ENCODE results near the gene LRATD1. TPM values are rescaled to one million over a fixed set of nuclear protein-coding genes. Genes with fewer than 3 reads are reported as not detected.

LRATD1 gene, protein sequence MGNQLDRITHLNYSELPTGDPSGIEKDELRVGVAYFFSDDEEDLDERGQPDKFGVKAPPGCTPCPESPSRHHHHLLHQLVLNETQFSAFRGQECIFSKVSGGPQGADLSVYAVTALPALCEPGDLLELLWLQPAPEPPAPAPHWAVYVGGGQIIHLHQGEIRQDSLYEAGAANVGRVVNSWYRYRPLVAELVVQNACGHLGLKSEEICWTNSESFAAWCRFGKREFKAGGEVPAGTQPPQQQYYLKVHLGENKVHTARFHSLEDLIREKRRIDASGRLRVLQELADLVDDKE
- polyA plus RNA-seq (2013, experiment 1 of 2) = 8.0 TPM
- polyA plus RNA-seq (2013, experiment 2 of 2) = 6.3 TPM

DNA sequence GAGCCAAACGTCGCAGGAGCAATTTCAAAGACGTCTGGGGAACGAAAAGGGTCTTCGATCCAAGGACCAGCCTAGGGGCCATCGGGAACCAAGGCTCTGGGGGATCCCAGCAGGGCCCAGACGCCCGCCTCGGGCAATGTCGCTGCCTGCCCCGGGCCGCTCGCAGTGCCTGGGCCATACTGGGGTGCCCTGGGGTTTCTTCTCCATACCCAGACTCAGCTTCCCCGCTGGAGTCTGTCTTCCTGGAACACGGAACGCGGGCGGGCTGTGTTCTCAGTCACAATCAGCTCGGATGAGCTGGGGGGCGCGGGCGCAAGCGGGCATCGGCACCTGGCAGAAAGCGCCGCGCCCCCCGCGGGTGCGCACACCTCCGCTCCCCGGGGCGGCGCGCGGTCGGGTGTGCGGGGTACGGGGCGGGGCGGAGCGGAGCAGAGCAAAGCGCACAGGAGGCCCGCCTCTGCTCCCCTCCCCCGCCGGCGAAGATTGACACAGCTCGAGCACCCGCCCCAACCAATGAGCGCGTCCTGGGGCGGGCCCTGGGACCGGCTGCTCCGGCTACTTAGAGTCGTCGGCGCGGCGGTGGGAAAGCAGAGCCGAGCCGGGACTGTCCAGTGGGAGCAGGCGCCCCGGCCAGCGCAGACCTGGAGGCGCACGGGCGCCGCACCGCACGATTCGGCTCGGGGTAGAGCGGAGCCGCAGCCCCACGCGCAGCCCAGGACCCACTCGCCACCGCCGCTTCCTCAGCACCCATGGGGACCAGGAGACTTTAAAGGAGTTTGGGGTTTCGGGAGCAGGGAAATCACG lies at the start of gene LRATD1:
TSS of gene LRATD1 (plus strand) at position 585 of the 804 bp plus-strand sequence. CDS start 1,263 bp downstream, outside the sequence.
- WGBS, 2 experiments (ENCODE audit: insufficient coverage in 2 of 2) = 2 to 4% methylated on average over 21 to 66 of the region's 81 CpGs
- no peak within 1 kb of the TSS for H3K27ac ChIP-seq (ENCODE audit: low read depth, low read length, severe bottlenecking)
- peaks cover 6% of the 10 kb centered on the region for H3K4me1 ChIP-seq (ENCODE audit: control insufficient read depth, insufficient read depth, low read length, poor library complexity, severe bottlenecking)
- H3K36me3 ChIP-seq (ENCODE audit: control insufficient read depth, insufficient read depth, low read length) = no peaks in the 10 kb centered on the region
- peak within 1 kb of the TSS; percentile 51 for H3K4me3 ChIP-seq (ENCODE audit: extremely low read depth, insufficient read depth, low read length, poor library complexity, severe bottlenecking)
- H3K9me3 ChIP-seq (ENCODE audit: control insufficient read depth, low read length) = no peaks in the 10 kb centered on the region

DNA sequence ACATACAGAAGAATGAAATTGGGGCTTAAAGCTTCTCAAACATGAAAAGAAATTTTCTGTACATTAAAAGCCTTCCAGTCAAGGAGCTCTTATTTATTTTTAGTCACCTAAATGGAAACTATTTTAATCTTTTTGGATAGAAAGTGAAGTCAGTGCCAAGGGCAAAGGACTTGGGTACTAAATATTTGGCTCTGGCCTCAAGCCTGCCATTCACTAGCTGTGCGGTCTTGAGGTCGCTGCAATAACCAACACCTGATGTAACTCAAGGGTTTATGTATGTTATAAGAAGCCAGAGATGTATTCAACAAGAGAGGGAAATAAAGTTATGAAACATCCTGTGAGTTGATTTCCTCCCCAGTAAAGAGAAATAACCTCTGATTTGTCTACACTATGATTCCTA lies 49.5 kb upstream of the LRATD1 start:
- no peaks in the 10 kb centered on the region for H3K36me3 ChIP-seq (ENCODE audit: control insufficient read depth, insufficient read depth, low read length)
- H3K4me1 ChIP-seq (ENCODE audit: control insufficient read depth, insufficient read depth, low read length, poor library complexity, severe bottlenecking) = no peaks in the 10 kb centered on the region
- H3K9me3 ChIP-seq (ENCODE audit: control insufficient read depth, low read length) = no peaks in the 10 kb centered on the region
- 100% methylated on average over 1 of the region's 2 CpGs; no CpG with 5 or more reads in 1 of the 2 experiments for WGBS, 2 experiments (ENCODE audit: insufficient coverage in 2 of 2)
- H3K4me3 ChIP-seq (ENCODE audit: extremely low read depth, insufficient read depth, low read length, poor library complexity, severe bottlenecking) = no peak overlapping the region
- H3K27ac ChIP-seq (ENCODE audit: low read depth, low read length, severe bottlenecking) = no peak overlapping the region

DNA sequence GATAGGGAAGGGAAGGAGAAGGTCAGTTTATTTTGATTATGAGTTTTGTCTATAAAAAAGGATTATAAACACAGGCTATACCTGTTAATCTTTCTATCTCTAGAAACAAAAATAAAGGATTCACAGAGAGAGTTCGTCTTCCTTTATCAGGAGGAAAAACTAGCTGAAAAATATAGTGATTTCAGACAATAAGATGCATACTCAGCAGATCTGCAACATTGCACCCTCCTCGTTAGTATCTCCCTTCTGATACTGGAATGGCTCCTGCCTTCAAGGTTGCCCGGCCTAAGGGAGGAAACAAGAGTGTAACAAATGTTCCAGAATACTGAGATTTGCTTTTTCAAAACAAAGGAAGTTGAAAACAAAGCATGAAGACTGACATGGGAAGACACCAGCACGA lies 48.7 kb upstream of the LRATD1 start:
- no peaks in the 10 kb centered on the region for H3K36me3 ChIP-seq (ENCODE audit: control insufficient read depth, insufficient read depth, low read length)
- no peak overlapping the region for H3K27ac ChIP-seq (ENCODE audit: low read depth, low read length, severe bottlenecking)
- no peaks in the 10 kb centered on the region for H3K9me3 ChIP-seq (ENCODE audit: control insufficient read depth, low read length)
- 90 to 96% methylated on average over 2 of the region's 4 CpGs for WGBS, 2 experiments (ENCODE audit: insufficient coverage in 2 of 2)
- no peak overlapping the region for H3K4me3 ChIP-seq (ENCODE audit: extremely low read depth, insufficient read depth, low read length, poor library complexity, severe bottlenecking)
- no peaks in the 10 kb centered on the region for H3K4me1 ChIP-seq (ENCODE audit: control insufficient read depth, insufficient read depth, low read length, poor library complexity, severe bottlenecking)

DNA sequence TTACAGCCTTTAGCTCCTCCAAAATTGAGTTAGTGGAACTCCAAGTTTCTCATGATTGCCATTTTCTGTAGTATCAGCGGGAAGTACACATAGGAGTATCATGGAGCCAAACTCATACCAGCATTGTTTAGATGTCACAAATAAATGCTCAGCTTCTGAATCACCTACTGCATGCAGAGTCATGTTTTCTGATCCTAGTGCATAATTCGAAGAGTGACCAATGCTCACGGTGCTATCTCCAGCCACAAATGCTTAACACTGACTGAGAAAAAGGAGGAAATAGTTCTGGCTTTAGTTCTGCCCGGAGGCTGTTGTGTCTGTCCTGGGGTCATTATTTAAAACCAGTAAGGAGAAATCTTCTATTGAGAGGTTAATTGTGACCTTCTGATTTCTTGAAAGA lies 45.4 kb upstream of the LRATD1 start:
- H3K27ac ChIP-seq (ENCODE audit: low read depth, low read length, severe bottlenecking) = no peak overlapping the region
- 74 to 89% methylated on average over 3 of the region's 4 CpGs for WGBS, 2 experiments (ENCODE audit: insufficient coverage in 2 of 2)
- no peaks in the 10 kb centered on the region for H3K9me3 ChIP-seq (ENCODE audit: control insufficient read depth, low read length)
- H3K36me3 ChIP-seq (ENCODE audit: control insufficient read depth, insufficient read depth, low read length) = no peaks in the 10 kb centered on the region
- no peaks in the 10 kb centered on the region for H3K4me1 ChIP-seq (ENCODE audit: control insufficient read depth, insufficient read depth, low read length, poor library complexity, severe bottlenecking)
- no peak overlapping the region for H3K4me3 ChIP-seq (ENCODE audit: extremely low read depth, insufficient read depth, low read length, poor library complexity, severe bottlenecking)

DNA sequence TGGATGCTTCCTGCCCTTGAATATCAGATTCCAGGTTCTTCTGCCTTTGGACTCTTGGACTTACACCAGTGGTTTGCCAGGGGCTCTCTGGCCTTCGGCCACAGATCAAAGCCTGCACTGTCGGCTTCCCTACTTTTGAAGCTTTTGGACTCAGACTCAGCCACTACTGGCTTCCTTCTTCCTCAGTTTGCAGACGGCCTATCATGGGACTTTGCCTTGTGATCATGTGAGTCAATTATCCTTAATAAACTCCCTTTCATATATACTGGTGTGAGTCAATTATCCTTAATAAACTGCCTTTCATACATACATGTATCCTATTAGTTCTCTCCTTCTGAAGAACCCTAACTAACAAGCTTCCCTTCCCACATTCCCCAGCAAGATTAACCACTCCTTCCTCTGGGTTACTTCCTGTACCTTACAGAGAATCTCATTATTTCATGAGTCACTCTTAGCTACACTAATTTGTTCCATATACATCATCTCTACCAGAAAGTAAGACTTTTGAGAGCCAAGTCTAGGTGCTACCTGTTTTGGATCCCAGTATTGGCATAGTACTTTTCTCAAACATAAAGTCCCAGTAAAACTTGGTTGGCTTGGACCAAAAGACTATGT lies 31.3 kb upstream of the LRATD1 start:
- 84 to 87% methylated on average over 2 of the region's 3 CpGs for WGBS, 2 experiments (ENCODE audit: insufficient coverage in 2 of 2)
- Histone ChIP-seq H3K4me3 (ENCODE audit: extremely low read depth, insufficient read depth, low read length, poor library complexity, severe bottlenecking) (no peak overlapping the region), H3K9me3 (ENCODE audit: control insufficient read depth, low read length) (no peaks in the 10 kb centered on the region), H3K27ac (ENCODE audit: low read depth, low read length, severe bottlenecking) (no peak overlapping the region), H3K36me3 (ENCODE audit: control insufficient read depth, insufficient read depth, low read length) (no peaks in the 10 kb centered on the region), H3K4me1 (ENCODE audit: control insufficient read depth, insufficient read depth, low read length, poor library complexity, severe bottlenecking) (no peaks in the 10 kb centered on the region)

DNA sequence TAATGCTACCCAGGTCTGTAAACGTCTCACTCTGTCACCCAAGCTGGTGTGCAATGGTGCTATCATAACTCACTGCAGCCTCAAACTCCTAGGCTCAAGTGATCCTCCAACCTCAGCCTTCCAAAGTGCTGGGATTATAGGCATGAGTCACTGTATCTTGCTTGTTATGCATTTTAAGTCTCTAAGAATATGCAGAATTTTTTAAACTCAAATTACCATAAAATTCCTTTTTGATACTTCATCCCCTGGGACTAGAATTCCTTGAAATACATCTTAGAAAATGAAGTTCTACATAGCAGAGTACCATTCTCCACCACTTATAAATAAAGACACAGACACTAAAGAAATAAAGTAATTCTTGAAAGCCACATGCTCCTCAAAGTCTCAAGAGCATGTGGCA lies 30.2 kb upstream of the LRATD1 start:
- no peaks in the 10 kb centered on the region for H3K4me1 ChIP-seq (ENCODE audit: control insufficient read depth, insufficient read depth, low read length, poor library complexity, severe bottlenecking)
- H3K36me3 ChIP-seq (ENCODE audit: control insufficient read depth, insufficient read depth, low read length) = no peaks in the 10 kb centered on the region
- no peak overlapping the region for H3K27ac ChIP-seq (ENCODE audit: low read depth, low read length, severe bottlenecking)
- H3K9me3 ChIP-seq (ENCODE audit: control insufficient read depth, low read length) = no peaks in the 10 kb centered on the region
- H3K4me3 ChIP-seq (ENCODE audit: extremely low read depth, insufficient read depth, low read length, poor library complexity, severe bottlenecking) = no peak overlapping the region
- 50 to 60% methylated on average over 1 of the region's 1 CpG for WGBS, 2 experiments (ENCODE audit: insufficient coverage in 2 of 2)

DNA sequence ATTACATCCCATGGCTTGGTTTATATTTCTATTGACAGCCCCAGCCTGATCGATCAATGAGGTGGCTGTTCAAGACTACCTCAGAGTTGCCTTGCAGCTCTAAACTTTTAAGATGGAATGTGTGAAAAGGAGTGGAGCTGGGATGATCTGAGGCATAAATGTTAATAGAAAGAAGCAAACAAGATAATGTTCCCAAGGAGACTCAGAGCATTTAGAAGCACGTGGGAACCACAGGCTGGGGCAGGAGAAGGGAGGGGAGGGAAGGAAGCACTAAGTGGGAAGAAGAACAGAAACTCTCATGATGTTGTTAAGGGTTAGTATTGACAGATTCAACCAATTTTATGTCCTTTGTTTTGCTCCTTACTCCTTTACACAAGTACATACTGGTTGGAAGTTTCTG lies 28.8 kb upstream of the LRATD1 start:
- 50 to 75% methylated on average over 1 to 2 of the region's 2 CpGs for WGBS, 2 experiments (ENCODE audit: insufficient coverage in 2 of 2)
- H3K4me3 ChIP-seq (ENCODE audit: extremely low read depth, insufficient read depth, low read length, poor library complexity, severe bottlenecking) = no peak overlapping the region
- no peak overlapping the region for H3K27ac ChIP-seq (ENCODE audit: low read depth, low read length, severe bottlenecking)
- no peaks in the 10 kb centered on the region for H3K4me1 ChIP-seq (ENCODE audit: control insufficient read depth, insufficient read depth, low read length, poor library complexity, severe bottlenecking)
- H3K9me3 ChIP-seq (ENCODE audit: control insufficient read depth, low read length) = no peaks in the 10 kb centered on the region
- no peaks in the 10 kb centered on the region for H3K36me3 ChIP-seq (ENCODE audit: control insufficient read depth, insufficient read depth, low read length)

DNA sequence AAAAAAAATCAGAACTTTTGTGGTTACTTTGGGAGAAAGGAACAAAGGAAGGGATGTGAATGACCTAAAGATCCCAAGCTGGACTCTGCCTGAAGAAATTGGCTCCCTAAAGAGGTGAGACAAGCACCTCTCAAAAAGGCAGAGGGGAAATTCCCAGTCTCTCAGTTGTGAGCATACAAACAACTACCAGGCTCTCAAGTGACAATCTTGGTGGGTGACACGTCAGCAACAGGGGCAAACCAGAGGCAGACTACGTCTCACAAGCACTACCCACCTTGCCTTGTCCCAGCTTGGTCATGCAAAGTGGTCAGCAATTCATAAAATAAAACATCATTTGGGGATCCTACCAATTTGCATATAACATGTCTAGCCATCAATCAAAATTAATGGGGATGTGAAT lies 24.3 kb upstream of the LRATD1 start:
- Histone ChIP-seq H3K4me1 (ENCODE audit: control insufficient read depth, insufficient read depth, low read length, poor library complexity, severe bottlenecking) (no peaks in the 10 kb centered on the region), H3K27ac (ENCODE audit: low read depth, low read length, severe bottlenecking) (no peak overlapping the region), H3K36me3 (ENCODE audit: control insufficient read depth, insufficient read depth, low read length) (no peaks in the 10 kb centered on the region), H3K4me3 (ENCODE audit: extremely low read depth, insufficient read depth, low read length, poor library complexity, severe bottlenecking) (no peak overlapping the region), H3K9me3 (ENCODE audit: control insufficient read depth, low read length) (no peaks in the 10 kb centered on the region)
- WGBS, 2 experiments (ENCODE audit: insufficient coverage in 2 of 2) = 80% methylated on average over 2 of the region's 2 CpGs; no CpG with 5 or more reads in 1 of the 2 experiments

DNA sequence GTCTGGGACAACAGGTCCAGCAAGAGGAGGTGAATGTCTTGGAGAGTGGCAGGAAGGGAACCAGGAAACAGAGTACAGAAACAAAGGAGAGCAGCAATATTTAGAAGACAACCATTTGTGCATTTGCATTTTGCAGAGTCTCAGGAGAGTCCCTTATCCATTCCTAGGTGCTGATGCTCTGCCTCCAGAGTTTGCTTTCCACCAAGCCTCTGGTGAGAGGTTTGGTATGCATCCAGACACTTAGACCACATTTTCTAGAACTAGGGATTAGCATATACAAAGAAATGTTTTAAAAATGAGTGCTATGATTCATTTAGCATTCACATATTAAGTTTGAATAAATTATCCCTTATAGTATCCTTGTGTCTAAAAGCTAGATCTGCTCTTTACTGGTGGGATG lies 18.5 kb upstream of the LRATD1 start:
- Histone ChIP-seq H3K36me3 (ENCODE audit: control insufficient read depth, insufficient read depth, low read length) (no peaks in the 10 kb centered on the region), H3K4me1 (ENCODE audit: control insufficient read depth, insufficient read depth, low read length, poor library complexity, severe bottlenecking) (no peaks in the 10 kb centered on the region), H3K27ac (ENCODE audit: low read depth, low read length, severe bottlenecking) (no peak overlapping the region), H3K9me3 (ENCODE audit: control insufficient read depth, low read length) (no peaks in the 10 kb centered on the region), H3K4me3 (ENCODE audit: extremely low read depth, insufficient read depth, low read length, poor library complexity, severe bottlenecking) (no peak overlapping the region)

DNA sequence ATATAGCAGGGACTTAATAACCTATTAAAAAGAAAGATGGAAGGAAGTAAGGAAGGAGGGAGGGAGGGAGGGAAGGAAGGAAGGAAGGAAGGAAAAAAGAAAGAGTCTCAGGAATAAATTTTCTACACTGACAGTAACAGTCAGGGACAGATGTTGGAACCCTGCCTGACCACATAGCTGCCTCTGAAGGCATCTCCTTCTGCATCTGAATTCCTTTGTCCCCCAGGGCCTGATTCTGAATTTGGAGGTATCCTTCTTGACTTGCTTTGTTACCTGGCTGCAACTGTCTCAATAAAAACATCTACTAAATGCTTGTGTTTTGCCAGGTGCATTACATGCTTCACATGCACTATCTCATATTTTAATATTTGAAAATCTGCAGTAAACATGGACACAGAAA lies 17.4 kb upstream of the LRATD1 start:
- Histone ChIP-seq H3K9me3 (ENCODE audit: control insufficient read depth, low read length) (no peaks in the 10 kb centered on the region), H3K27ac (ENCODE audit: low read depth, low read length, severe bottlenecking) (no peak overlapping the region), H3K4me3 (ENCODE audit: extremely low read depth, insufficient read depth, low read length, poor library complexity, severe bottlenecking) (no peak overlapping the region), H3K4me1 (ENCODE audit: control insufficient read depth, insufficient read depth, low read length, poor library complexity, severe bottlenecking) (no peaks in the 10 kb centered on the region), H3K36me3 (ENCODE audit: control insufficient read depth, insufficient read depth, low read length) (no peaks in the 10 kb centered on the region)

DNA sequence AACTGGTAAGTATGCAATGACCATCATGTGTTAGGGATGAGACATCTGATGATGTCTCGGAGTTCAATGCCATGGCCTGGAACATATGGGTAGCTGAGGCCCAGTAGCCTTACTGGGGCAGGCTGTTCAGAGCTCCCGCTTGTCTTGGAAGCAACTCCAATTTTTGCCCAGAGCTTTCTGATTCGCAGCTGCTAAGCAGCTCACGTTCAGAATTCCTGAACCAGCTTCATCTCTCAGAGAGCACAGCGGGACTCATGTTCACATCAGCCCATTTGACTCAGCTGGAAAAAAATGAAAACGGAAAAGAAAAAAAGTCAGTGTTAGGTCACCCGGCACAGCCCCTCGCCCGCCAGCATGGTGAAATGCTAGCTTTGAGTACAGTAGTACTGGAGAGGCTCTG lies 16.8 kb upstream of the LRATD1 start:
- 87 to 100% methylated on average over 6 to 9 of the region's 9 CpGs for WGBS, 2 experiments (ENCODE audit: insufficient coverage in 2 of 2)
- Histone ChIP-seq H3K36me3 (ENCODE audit: control insufficient read depth, insufficient read depth, low read length) (no peaks in the 10 kb centered on the region), H3K4me1 (ENCODE audit: control insufficient read depth, insufficient read depth, low read length, poor library complexity, severe bottlenecking) (no peaks in the 10 kb centered on the region), H3K9me3 (ENCODE audit: control insufficient read depth, low read length) (no peaks in the 10 kb centered on the region), H3K4me3 (ENCODE audit: extremely low read depth, insufficient read depth, low read length, poor library complexity, severe bottlenecking) (no peak overlapping the region), H3K27ac (ENCODE audit: low read depth, low read length, severe bottlenecking) (no peak overlapping the region)

Data from mesodermal cell (in vitro differentiated cells).